Measurements from ENCODE around the gene SEPHS2. TPM values are rescaled to one million over a fixed set of nuclear protein-coding genes. Genes with fewer than 3 reads are reported as not detected.

The SEPHS2 gene
- total and polyA plus RNA-seq, 8 donors = 14.8 to 35.4 (median 25.4) TPM

- DNase-seq (no peak), FAIRE-seq (no peak), ATAC-seq (peak in 1 of 4 donors; percentile 37)
- intact Hi-C loops (cut with DNase I) = no loop called here
- Histone ChIP-seq H3K4me3 (peak overlapping the region; percentile 66 to 71 (median 68)), H3K9me3 (no peaks in the 10 kb centered on the region), H3K36me3 (peaks cover 0 to 9% (median 0%) of the 10 kb centered on the region in 3 donors), H3K27ac (peak overlapping the region; percentile 7 to 74 (median 32)), H3K4me1 (peaks cover 0 to 6% (median 0%) of the 10 kb centered on the region in 3 donors), H3K27me3 (no peaks in the 10 kb centered on the region)
- WGBS, 2 donors = 0 to 2% methylated on average over 11 of the region's 11 CpGs
- no peak for TF ChIP-seq CTCF (IDR thresholded peaks at IDR 0.05)
These were observed 16.3 kb downstream of the SEPHS2 start for GRCh38 chr16:30429418-30429677.

- no peak overlapping the region for H3K4me3 ChIP-seq
- no peaks in the 10 kb centered on the region for H3K27me3 ChIP-seq
- FAIRE-seq = no peak
- H3K27ac ChIP-seq = no peak overlapping the region
- H3K36me3 ChIP-seq = peaks cover 0 to 14% (median 0%) of the 10 kb centered on the region in 3 donors
- DNase-seq = no peak
- ATAC-seq = no peak
- H3K9me3 ChIP-seq = no peaks in the 10 kb centered on the region
- peaks cover 0 to 6% (median 0%) of the 10 kb centered on the region in 3 donors for H3K4me1 ChIP-seq
- TF ChIP-seq CTCF (IDR thresholded peaks at IDR 0.05) = no peak
- 84 to 86% methylated on average over 4 of the region's 4 CpGs for WGBS, 2 donors
- intact Hi-C loops (cut with DNase I) = no loop called here
These were observed 17.6 kb downstream of the SEPHS2 start for GRCh38 chr16:30428055-30428454.

GRCh38 chr16:30421010-30421409 is 24.7 kb downstream of the SEPHS2 start:
- no peak overlapping the region for H3K27ac ChIP-seq
- intact Hi-C loops (cut with DNase I) = no loop called here
- DNase-seq (no peak), FAIRE-seq (no peak), ATAC-seq (no peak)
- H3K4me3 ChIP-seq = no peak overlapping the region
- no peak for TF ChIP-seq CTCF (IDR thresholded peaks at IDR 0.05)
- WGBS, 2 donors = 75 to 78% methylated on average over 5 of the region's 5 CpGs
- H3K9me3 ChIP-seq = no peaks in the 10 kb centered on the region
- H3K4me1 ChIP-seq = peaks cover 0 to 7% (median 3%) of the 10 kb centered on the region in 3 donors
- H3K27me3 ChIP-seq = no peaks in the 10 kb centered on the region
- peaks cover 0 to 6% (median 0%) of the 10 kb centered on the region in 3 donors for H3K36me3 ChIP-seq

DNA sequence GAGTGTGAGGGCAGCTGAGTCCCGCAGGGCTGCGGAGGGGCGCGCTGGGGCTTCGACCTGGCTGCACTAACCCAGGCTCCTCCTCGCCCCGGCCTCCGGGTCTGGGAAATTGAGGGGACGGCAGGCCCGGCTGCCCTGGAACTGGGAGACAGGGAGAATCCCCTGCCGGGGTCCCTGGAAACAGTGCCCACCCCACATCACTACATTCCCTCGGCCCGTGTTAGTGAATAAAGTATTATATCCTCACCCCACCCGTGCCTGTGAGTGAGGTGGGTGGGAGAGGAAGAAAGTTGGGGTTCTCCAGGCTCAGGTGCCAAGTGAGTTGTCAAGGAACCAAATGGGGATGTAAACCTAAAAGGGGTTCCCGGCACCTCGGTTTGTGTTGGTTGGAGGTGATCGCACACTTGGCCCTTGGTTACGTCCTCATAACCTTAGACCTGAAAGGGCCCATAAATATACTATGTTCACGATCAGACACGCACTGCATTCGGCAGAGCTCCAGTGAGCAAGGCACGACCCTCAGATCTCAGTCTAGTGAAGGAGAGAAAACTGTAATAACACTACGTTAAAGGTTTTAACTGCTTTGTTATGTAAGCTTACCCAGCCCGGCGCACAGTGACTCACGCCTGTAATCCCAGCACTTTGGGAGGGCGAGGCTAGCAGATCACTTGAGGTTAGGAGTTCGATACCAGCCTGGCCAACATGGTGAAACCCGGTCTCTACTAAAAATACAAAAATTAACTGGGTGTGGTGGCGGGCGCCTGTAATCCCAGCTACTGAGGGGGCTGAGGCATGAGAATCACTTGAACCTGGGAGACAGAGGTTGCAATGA is 27.1 kb downstream of the SEPHS2 start:
- Histone ChIP-seq H3K27ac (peak overlapping the region; percentile 70 to 91 (median 90)), H3K27me3 (no peaks in the 10 kb centered on the region), H3K4me3 (peak overlapping the region; percentile 40 to 66 (median 50)), H3K9me3 (no peaks in the 10 kb centered on the region), H3K36me3 (no peaks in the 10 kb centered on the region), H3K4me1 (peaks cover 10 to 18% (median 11%) of the 10 kb centered on the region in 3 donors)
- intact Hi-C loops (cut with DNase I) = no loop called here
- FAIRE-seq = no peak
- WGBS, 2 donors = 60 to 68% methylated on average over 26 to 31 of the region's 31 CpGs
- no peak for DNase-seq
- no peak for ATAC-seq
- no peak for TF ChIP-seq CTCF (IDR thresholded peaks at IDR 0.05)

Data from pancreas (tissue), 10 donors.